Mesothelial cell of epicardium (in vitro differentiated cells): ENCODE measurements around the gene ALPK3. TPM values are rescaled to one million over a fixed set of nuclear protein-coding genes. Genes with fewer than 3 reads are reported as not detected.

Experiments
- DNase-seq, 2 experiments: peaks; one replicate each; pipeline ENCODE4 v3.0.0; 2021; ENCODE audit warnings: low spot score in 2 of 2; ENCODE audit not compliant: unreplicated experiment in 2 of 2
- H3K27ac Mint-ChIP-seq: 2 replicates; pipeline ENCODE4 v1.8.0; 2021; ENCODE audit warnings: mixed read lengths
- H3K27me3 Mint-ChIP-seq: 2 replicates; pipeline ENCODE4 v1.8.0; 2021; ENCODE audit warnings: low read depth, mixed read lengths
- H3K36me3 Mint-ChIP-seq: 2 replicates; pipeline ENCODE4 v1.8.0; 2021; ENCODE audit warnings: mixed read lengths
- H3K4me1 Mint-ChIP-seq: 2 replicates; pipeline ENCODE4 v1.8.0; 2021; ENCODE audit warnings: mixed read lengths
- H3K4me3 Mint-ChIP-seq: 2 replicates; pipeline ENCODE4 v1.8.0; 2021; ENCODE audit warnings: mild to moderate bottlenecking, moderate library complexity, mixed read lengths
- H3K9me3 Mint-ChIP-seq: 2 replicates; pipeline ENCODE4 v1.8.0; 2021; ENCODE audit warnings: mixed read lengths
- CTCF ChIP-seq: fragments of 200-600 bp; sonication (generic); IDR thresholded peaks from one replicate; pipeline ENCODE4 v1.5.0; 2021; ENCODE audit warnings: antibody characterized with exemption; ENCODE audit not compliant: unreplicated experiment
- total RNA-seq: library from RNA; stranded (reverse); gene quantifications from 3 replicates; pipeline ENCODE4 v1.2.1, GENCODE V29; 2021

Gene ALPK3
- total RNA-seq, 1 donor from 2014 or later: 31.3 TPM

- peaks cover 2% of the 10 kb centered on the region for H3K36me3 Mint-ChIP-seq
- no peaks in the 10 kb centered on the region for H3K4me1 Mint-ChIP-seq
- no peak for DNase-seq
- H3K9me3 Mint-ChIP-seq: no peaks in the 10 kb centered on the region
- H3K4me3 Mint-ChIP-seq: no peak overlapping the region
- no peak overlapping the region for H3K27ac Mint-ChIP-seq
- TF ChIP-seq CTCF: no peak
- H3K27me3 Mint-ChIP-seq: no peaks in the 10 kb centered on the region
Measured at GRCh38 chr15:84861781-84862180, 44.6 kb downstream of the ALPK3 start.

- Mint-ChIP-seq H3K27me3 (no peaks in the 10 kb centered on the region), H3K27ac (no peak overlapping the region), H3K4me1 (no peaks in the 10 kb centered on the region)
Measured at GRCh38 chr15:84862214-84862975, 45.2 kb downstream of the ALPK3 start.

GRCh38 chr15:84863565-84864443, 46.6 kb downstream of the ALPK3 start:
- no peak for DNase-seq
- H3K27me3 Mint-ChIP-seq: no peaks in the 10 kb centered on the region
- H3K27ac Mint-ChIP-seq: no peak overlapping the region
- TF ChIP-seq CTCF: no peak
- no peaks in the 10 kb centered on the region for H3K4me1 Mint-ChIP-seq
- peaks cover 3% of the 10 kb centered on the region for H3K36me3 Mint-ChIP-seq
- no peak overlapping the region for H3K4me3 Mint-ChIP-seq
- H3K9me3 Mint-ChIP-seq: no peaks in the 10 kb centered on the region

More at GRCh38 chr15:84862214-84862975, 45.2 kb downstream of the ALPK3 start:
- no peak for TF ChIP-seq CTCF
- no peak for DNase-seq
- H3K4me3 Mint-ChIP-seq: no peak overlapping the region
- peaks cover 2% of the 10 kb centered on the region for H3K36me3 Mint-ChIP-seq
- no peaks in the 10 kb centered on the region for H3K9me3 Mint-ChIP-seq

GRCh38 chr15:84864444-84864795, 47.3 kb downstream of the ALPK3 start:
- Mint-ChIP-seq H3K27ac (no peak overlapping the region), H3K4me3 (no peak overlapping the region), H3K4me1 (no peaks in the 10 kb centered on the region), H3K36me3 (peaks cover 8% of the 10 kb centered on the region), H3K27me3 (no peaks in the 10 kb centered on the region), H3K9me3 (no peaks in the 10 kb centered on the region)
- TF ChIP-seq CTCF: no peak
- DNase-seq: no peak

GRCh38 chr15:84865074-84865569, 48.0 kb downstream of the ALPK3 start:
- no peak for DNase-seq
- Mint-ChIP-seq H3K27me3 (no peaks in the 10 kb centered on the region), H3K27ac (no peak overlapping the region), H3K36me3 (peaks cover 7% of the 10 kb centered on the region), H3K9me3 (no peaks in the 10 kb centered on the region), H3K4me3 (no peak overlapping the region), H3K4me1 (no peaks in the 10 kb centered on the region)
- no peak for TF ChIP-seq CTCF
